GM19238 (cell line): ENCODE measurements around the gene JDP2.

Experiments used
- DNase-seq: peaks from one replicate; pipeline ENCODE4 v3.0.0; 2011; ENCODE audit warnings: low spot score; ENCODE audit not compliant: insufficient read length

JDP2 gene

GRCh38 chr14:75514673-75515628, 87.1 kb downstream of the JDP2 start:
- peak; percentile 32 for DNase-seq

- no peak for DNase-seq
These were observed 87.8 kb downstream of the JDP2 start for GRCh38 chr14:75515629-75515996.

- no peak for DNase-seq
These were observed 90.8 kb downstream of the JDP2 start for GRCh38 chr14:75518625-75519024.

GRCh38 chr14:75519394-75519793, 91.6 kb downstream of the JDP2 start:
- no peak for DNase-seq

- no peak for DNase-seq
These were observed 92.3 kb downstream of the JDP2 start for GRCh38 chr14:75519826-75520728.

GRCh38 chr14:75520852-75521251, 93.0 kb downstream of the JDP2 start:
- no peak for DNase-seq

GRCh38 chr14:75521415-75522199, 93.8 kb downstream of the JDP2 start:
- no peak for DNase-seq

- DNase-seq = peak; percentile 54
These were observed 94.6 kb downstream of the JDP2 start, which contains the start of gene BATF for GRCh38 chr14:75522224-75522982. BATF (plus strand) TSS chr14:75522469; CDS start chr14:75522683, 214 bp downstream.

GRCh38 chr14:75522983-75523318, 95.1 kb downstream of the JDP2 start:
- DNase-seq = no peak
